Measurements from ENCODE around the gene BRMS1. TPM values are rescaled to one million over a fixed set of nuclear protein-coding genes. Genes with fewer than 3 reads are reported as not detected.

Gene BRMS1
- total RNA-seq, 3 donors from 2014 or later (not counting 1 experiment from before 2014, with no cell fraction given), result 48.1 to 55.6 (median 48.2) TPM

DNA sequence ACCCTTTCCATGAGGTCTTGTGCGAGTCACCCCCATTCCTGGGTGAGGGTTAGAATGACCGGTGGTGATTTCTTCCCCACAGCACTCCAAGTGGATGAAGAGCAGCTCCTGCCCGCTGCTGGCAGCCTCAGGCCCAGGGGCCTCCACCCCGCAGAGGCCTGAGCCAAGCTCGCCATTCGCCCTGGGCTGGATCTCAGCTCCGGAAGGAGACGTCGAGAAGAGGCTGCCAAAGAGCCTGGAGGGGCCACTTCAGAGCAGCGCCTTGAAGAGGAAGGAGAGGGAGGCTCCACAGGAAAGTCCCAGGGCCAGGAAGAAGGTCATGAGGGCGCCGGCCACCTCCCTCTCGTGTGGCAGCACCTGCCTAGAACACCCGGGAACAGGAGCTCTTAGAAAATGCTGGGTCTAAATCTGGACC, 18.3 kb upstream of the BRMS1 start:
- no peak for ATAC-seq
- no peaks in the 10 kb centered on the region for H3K9me3 Mint-ChIP-seq
- WGBS (ENCODE audit: insufficient coverage), result 94% methylated on average over 14 of the region's 14 CpGs

DNA sequence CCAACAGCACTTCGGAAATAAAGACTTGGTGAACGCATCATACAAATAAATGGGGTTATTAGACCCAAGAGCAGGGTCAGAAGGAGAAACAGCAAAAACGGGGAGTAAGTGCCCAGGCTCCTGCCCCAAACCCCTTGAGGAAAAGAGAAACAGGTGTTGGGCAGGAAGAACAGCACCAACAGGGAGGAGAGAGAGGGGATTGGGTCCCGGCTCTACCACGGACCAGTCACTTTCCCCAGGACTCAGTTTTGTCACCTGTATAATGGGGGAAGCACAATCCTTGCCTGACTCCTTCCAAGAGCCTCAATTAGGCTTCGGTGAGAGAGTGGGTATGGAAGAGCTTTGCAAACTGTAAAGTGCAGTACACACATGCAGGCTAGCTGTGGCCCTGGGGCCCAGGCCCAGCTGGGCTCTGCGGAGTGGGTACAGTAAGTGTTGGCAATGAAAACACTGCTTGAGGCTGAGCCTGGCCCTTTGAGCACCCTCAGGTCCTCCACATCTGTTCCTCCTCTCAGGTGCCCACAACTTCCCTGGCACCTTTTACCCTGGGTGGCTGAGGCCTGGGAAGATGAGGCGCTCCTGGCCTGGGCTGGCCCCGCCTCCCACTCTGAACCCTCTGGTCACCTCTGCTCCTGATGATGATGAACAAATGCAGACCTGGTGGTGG, 17.7 kb upstream of the BRMS1 start:
- Mint-ChIP-seq H3K9me3 (no peaks in the 10 kb centered on the region), H3K4me1 (no peaks in the 10 kb centered on the region), H3K36me3 (no peaks in the 10 kb centered on the region), H3K27me3 (ENCODE audit: low read depth in 2 of 2) (no peaks in the 10 kb centered on the region), H3K4me3 (no peak overlapping the region), H3K27ac (no peak overlapping the region)
- Histone ChIP-seq H3K36me3 (ENCODE audit: control insufficient read depth, insufficient read depth, low read length) (no peaks in the 10 kb centered on the region), H3K27ac (ENCODE audit: low read length) (no peak overlapping the region), H3K27me3 (ENCODE audit: control insufficient read depth, insufficient read depth, low read length) (no peaks in the 10 kb centered on the region), H3K4me1 (ENCODE audit: control insufficient read depth, insufficient read depth, low read length) (no peaks in the 10 kb centered on the region), H3K9me3 (ENCODE audit: control insufficient read depth, insufficient read depth, low read length) (no peaks in the 10 kb centered on the region), H3K4me3 (ENCODE audit: low read length) (no peak overlapping the region)
- ATAC-seq (no peak), DNase-seq (no peak)
- intact Hi-C loops (cut with micrococcal nuclease), result no loop called here
- TF ChIP-seq, protein P1, sequence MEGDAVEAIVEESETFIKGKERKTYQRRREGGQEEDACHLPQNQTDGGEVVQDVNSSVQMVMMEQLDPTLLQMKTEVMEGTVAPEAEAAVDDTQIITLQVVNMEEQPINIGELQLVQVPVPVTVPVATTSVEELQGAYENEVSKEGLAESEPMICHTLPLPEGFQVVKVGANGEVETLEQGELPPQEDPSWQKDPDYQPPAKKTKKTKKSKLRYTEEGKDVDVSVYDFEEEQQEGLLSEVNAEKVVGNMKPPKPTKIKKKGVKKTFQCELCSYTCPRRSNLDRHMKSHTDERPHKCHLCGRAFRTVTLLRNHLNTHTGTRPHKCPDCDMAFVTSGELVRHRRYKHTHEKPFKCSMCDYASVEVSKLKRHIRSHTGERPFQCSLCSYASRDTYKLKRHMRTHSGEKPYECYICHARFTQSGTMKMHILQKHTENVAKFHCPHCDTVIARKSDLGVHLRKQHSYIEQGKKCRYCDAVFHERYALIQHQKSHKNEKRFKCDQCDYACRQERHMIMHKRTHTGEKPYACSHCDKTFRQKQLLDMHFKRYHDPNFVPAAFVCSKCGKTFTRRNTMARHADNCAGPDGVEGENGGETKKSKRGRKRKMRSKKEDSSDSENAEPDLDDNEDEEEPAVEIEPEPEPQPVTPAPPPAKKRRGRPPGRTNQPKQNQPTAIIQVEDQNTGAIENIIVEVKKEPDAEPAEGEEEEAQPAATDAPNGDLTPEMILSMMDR (IDR thresholded peaks at IDR 0.05), result no peak
- 86% methylated on average over 9 of the region's 9 CpGs for WGBS (ENCODE audit: insufficient coverage)

More for the DNA sequence above, 18.3 kb upstream of the BRMS1 start:
- Histone ChIP-seq H3K4me1 (ENCODE audit: control insufficient read depth, insufficient read depth, low read length) (no peaks in the 10 kb centered on the region), H3K4me3 (ENCODE audit: low read length) (no peak overlapping the region), H3K27ac (ENCODE audit: low read length) (no peak overlapping the region), H3K36me3 (ENCODE audit: control insufficient read depth, insufficient read depth, low read length) (no peaks in the 10 kb centered on the region), H3K9me3 (ENCODE audit: control insufficient read depth, insufficient read depth, low read length) (no peaks in the 10 kb centered on the region), H3K27me3 (ENCODE audit: control insufficient read depth, insufficient read depth, low read length) (no peaks in the 10 kb centered on the region)
- no peak overlapping the region for H3K27ac Mint-ChIP-seq
- H3K27me3 Mint-ChIP-seq (ENCODE audit: low read depth in 2 of 2), result peaks cover 0 to 2% of the 10 kb centered on the region in 2 donors
- no peaks in the 10 kb centered on the region for H3K36me3 Mint-ChIP-seq
- no peak overlapping the region for H3K4me3 Mint-ChIP-seq
- TF ChIP-seq, protein P1 (IDR thresholded peaks at IDR 0.05), result no peak
- H3K4me1 Mint-ChIP-seq, result no peaks in the 10 kb centered on the region
- intact Hi-C loops (cut with micrococcal nuclease), result no loop called here
- DNase-seq, result no peak

DNA sequence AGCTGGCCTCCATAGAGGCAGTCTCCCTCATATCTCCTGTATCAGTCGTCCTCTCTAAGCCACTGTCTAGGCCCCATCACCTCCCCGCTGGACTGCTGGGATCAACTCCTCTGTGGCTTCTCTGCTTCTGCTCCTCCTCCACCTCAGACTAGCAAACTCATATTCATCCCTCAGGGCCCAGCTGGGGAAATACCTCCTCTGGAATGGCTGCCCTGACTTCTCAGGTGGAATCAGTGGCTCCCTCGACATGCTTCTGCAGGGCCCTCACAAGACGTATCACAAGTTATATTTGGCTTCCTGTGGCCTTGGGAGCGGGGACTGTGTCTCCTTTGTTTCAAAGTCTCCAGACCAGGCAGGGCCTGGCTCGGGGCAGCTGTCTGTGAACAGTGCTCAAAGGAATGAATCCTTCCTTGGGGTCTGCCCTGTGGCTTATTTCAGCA, 16.6 kb upstream of the BRMS1 start:
- WGBS (ENCODE audit: insufficient coverage), result 86% methylated on average over 6 of the region's 6 CpGs
- no peaks in the 10 kb centered on the region for H3K4me1 ChIP-seq (ENCODE audit: control insufficient read depth, insufficient read depth, low read length)
- H3K36me3 Mint-ChIP-seq, result no peaks in the 10 kb centered on the region
- no peak overlapping the region for H3K27ac ChIP-seq (ENCODE audit: low read length)
- H3K27me3 Mint-ChIP-seq (ENCODE audit: low read depth in 2 of 2), result no peaks in the 10 kb centered on the region
- no peak overlapping the region for H3K4me3 Mint-ChIP-seq
- no peaks in the 10 kb centered on the region for H3K4me1 Mint-ChIP-seq
- no peaks in the 10 kb centered on the region for H3K9me3 Mint-ChIP-seq
- H3K36me3 ChIP-seq (ENCODE audit: control insufficient read depth, insufficient read depth, low read length), result no peaks in the 10 kb centered on the region
- no peaks in the 10 kb centered on the region for H3K27me3 ChIP-seq (ENCODE audit: control insufficient read depth, insufficient read depth, low read length)
- TF ChIP-seq, protein P1 (IDR thresholded peaks at IDR 0.05), result no peak
- no peaks in the 10 kb centered on the region for H3K9me3 ChIP-seq (ENCODE audit: control insufficient read depth, insufficient read depth, low read length)
- no peak for DNase-seq
- H3K27ac Mint-ChIP-seq, result no peak overlapping the region
- no peak for ATAC-seq
- H3K4me3 ChIP-seq (ENCODE audit: low read length), result no peak overlapping the region
- intact Hi-C loops (cut with micrococcal nuclease), result no loop called here

Measured in natural killer cell (primary cell).